ENCODE measurements around the gene CMC4. TPM values are rescaled to one million over a fixed set of nuclear protein-coding genes. Genes with fewer than 3 reads are reported as not detected.

CMC4 gene, protein sequence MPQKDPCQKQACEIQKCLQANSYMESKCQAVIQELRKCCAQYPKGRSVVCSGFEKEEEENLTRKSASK
- 1 to 10 TPM; 4.3 to 6.9 TPM for total RNA-seq
- total RNA-seq = 0 reads per million in 2 donors

DNA sequence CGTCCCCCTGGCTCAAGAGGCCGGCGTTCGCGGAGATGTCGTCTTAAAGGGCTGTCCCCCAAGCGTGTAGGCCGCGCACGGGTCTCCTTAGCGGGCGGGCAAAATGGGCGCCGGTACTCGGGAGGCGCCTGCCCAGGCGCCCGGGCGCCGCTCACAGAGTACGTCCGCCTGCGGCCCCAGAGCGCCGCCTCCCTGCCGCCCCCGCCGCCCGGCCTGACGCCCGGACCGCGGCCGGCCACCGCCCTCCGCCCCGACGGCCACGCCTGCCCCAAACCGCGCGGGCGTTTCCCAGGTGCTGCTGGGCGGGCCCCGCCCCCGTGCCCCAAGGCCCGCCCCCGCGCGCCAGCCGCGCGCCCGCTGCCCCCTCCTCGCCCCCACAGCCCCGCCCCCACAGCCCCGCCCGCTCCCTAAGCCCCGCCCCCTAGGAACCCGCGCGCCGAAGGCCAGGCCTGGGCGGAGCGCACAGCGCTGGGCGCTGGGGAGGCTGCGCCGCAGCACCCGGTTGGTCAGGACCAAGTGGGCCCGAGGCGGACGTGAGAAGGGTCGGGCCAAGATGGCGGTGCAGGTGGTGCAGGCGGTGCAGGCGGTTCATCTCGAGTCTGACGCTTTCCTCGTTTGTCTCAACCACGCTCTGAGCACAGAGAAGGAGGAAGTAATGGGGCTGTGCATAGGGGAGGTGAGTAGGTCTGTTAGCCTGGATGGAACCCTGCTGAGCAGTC lies at the start of gene CMC4, which contains the start of the genes BRCC3 and MTCP1:
CMC4 (minus strand) TSS at position 162 of the 719 bp plus-strand sequence. CDS start 7,113 bp downstream, outside the sequence.
BRCC3 (plus strand) TSS at position 534 of the 719 bp plus-strand sequence; CDS start at position 554, 20 bp downstream.
MTCP1 (minus strand) TSS at position 162 of the 719 bp plus-strand sequence. CDS start 5,126 bp downstream, outside the sequence.
- Mint-ChIP-seq H3K27ac (peak within 1 kb of the TSS; percentile 90), H3K27me3 (no peaks in the 10 kb centered on the region), H3K4me1 (peaks cover 38% of the 10 kb centered on the region), H3K36me3 (ENCODE audit: low read depth) (peaks cover 7% of the 10 kb centered on the region), H3K4me3 (peak within 1 kb of the TSS; percentile 89)
- DNase-seq (peak; percentile 48 to 72 (median 70)), ATAC-seq (peak; percentile 83)
- H3K9me3 ChIP-seq (ENCODE audit: control insufficient read depth, low read length, poor library complexity, severe bottlenecking) = no peaks in the 10 kb centered on the region

GRCh38 chrX:155115174-155115819 lies 44.4 kb upstream of the CMC4 start:
- no peaks in the 10 kb centered on the region for H3K9me3 ChIP-seq (ENCODE audit: control insufficient read depth, low read length, poor library complexity, severe bottlenecking)
- Mint-ChIP-seq H3K4me3 (no peak overlapping the region), H3K4me1 (no peaks in the 10 kb centered on the region), H3K27me3 (no peaks in the 10 kb centered on the region), H3K36me3 (ENCODE audit: low read depth) (peaks cover 8% of the 10 kb centered on the region), H3K27ac (no peak overlapping the region)
- ATAC-seq (no peak), DNase-seq (no peak)

- Mint-ChIP-seq H3K4me1 (no peaks in the 10 kb centered on the region), H3K27ac (no peak overlapping the region), H3K36me3 (ENCODE audit: low read depth) (peaks cover 7% of the 10 kb centered on the region), H3K4me3 (no peak overlapping the region), H3K27me3 (no peaks in the 10 kb centered on the region)
- ATAC-seq (no peak), DNase-seq (no peak)
- no peaks in the 10 kb centered on the region for H3K9me3 ChIP-seq (ENCODE audit: control insufficient read depth, low read length, poor library complexity, severe bottlenecking)
Observed at GRCh38 chrX:155113097-155113496, 42.2 kb upstream of the CMC4 start.

DNA sequence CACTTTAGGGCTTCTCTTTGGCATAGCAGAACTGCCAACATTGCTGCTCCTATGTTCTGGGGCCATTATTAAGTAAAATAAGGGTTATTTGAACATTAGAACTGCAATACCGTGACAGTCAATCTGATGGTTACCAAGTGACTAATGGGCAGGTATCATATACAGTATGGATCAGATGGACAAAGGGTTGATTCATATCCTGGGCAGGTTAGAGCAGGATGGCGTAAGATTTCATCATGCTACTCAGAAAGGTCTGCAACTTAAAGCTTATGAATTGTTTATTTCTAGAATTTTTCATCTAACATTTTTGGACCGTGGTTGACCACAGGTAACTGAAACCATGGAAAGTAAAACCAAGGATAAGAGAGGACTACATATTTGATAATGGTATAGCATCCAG lies 41.2 kb upstream of the CMC4 start:
- DNase-seq (no peak), ATAC-seq (no peak)
- H3K9me3 ChIP-seq (ENCODE audit: control insufficient read depth, low read length, poor library complexity, severe bottlenecking) = no peaks in the 10 kb centered on the region
- Mint-ChIP-seq H3K36me3 (ENCODE audit: low read depth) (peaks cover 7% of the 10 kb centered on the region), H3K4me3 (no peak overlapping the region), H3K4me1 (no peaks in the 10 kb centered on the region), H3K27me3 (no peaks in the 10 kb centered on the region), H3K27ac (no peak overlapping the region)

DNA sequence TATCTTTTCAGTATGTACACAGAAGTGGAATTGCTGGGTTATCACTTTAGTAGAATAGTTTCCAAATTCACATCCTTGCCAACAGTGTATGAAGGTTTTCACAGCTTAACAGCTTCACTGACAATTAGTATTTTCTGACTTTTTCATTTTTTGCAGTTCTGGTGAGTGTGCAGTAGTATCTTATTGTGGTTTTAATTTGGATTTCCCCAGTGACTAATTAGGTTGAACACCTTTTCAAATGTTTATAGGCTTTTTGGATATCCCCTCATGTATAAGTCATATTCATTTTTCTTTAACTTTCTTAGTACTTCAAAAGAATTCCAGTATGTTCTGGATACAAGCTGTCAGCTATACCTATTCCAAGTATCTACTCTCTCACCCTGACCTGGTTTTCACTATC lies 37.5 kb upstream of the CMC4 start:
- peaks cover 7% of the 10 kb centered on the region for H3K36me3 Mint-ChIP-seq (ENCODE audit: low read depth)
- H3K27ac Mint-ChIP-seq = no peak overlapping the region
- ATAC-seq (no peak), DNase-seq (no peak)
- peaks cover 3% of the 10 kb centered on the region for H3K4me1 Mint-ChIP-seq
- H3K4me3 Mint-ChIP-seq = no peak overlapping the region
- no peaks in the 10 kb centered on the region for H3K27me3 Mint-ChIP-seq
- H3K9me3 ChIP-seq (ENCODE audit: control insufficient read depth, low read length, poor library complexity, severe bottlenecking) = no peaks in the 10 kb centered on the region

DNA sequence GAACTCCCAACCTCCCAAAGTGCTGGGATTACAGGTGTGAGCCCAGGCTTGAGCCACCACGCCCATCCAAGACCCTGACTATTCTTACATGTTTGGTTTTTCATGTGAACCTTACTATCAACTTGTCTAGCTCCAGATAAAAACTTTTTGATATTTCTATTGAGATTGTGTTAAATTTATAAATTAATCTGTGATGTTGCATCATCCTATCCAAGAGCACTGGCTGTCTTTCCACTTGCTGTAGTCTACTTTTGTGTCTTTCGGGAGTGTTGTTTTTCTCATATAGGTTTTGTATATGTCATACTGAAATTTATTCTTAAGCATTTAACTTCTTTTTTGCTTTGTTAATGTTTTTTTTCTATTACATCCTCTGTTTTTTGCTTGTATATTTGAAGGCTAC lies 35.0 kb upstream of the CMC4 start:
- H3K36me3 Mint-ChIP-seq (ENCODE audit: low read depth) = peaks cover 2% of the 10 kb centered on the region
- H3K27ac Mint-ChIP-seq = peak overlapping the region; percentile 21
- no peaks in the 10 kb centered on the region for H3K9me3 ChIP-seq (ENCODE audit: control insufficient read depth, low read length, poor library complexity, severe bottlenecking)
- no peaks in the 10 kb centered on the region for H3K27me3 Mint-ChIP-seq
- H3K4me1 Mint-ChIP-seq = peaks cover 3% of the 10 kb centered on the region
- DNase-seq (no peak), ATAC-seq (no peak)
- H3K4me3 Mint-ChIP-seq = no peak overlapping the region

GRCh38 chrX:155094468-155095061 lies 23.6 kb upstream of the CMC4 start:
- H3K4me3 Mint-ChIP-seq = no peak overlapping the region
- H3K36me3 Mint-ChIP-seq (ENCODE audit: low read depth) = no peaks in the 10 kb centered on the region
- no peaks in the 10 kb centered on the region for H3K27me3 Mint-ChIP-seq
- ATAC-seq = peak; percentile 80
- H3K4me1 Mint-ChIP-seq = peaks cover 4% of the 10 kb centered on the region
- no peaks in the 10 kb centered on the region for H3K9me3 ChIP-seq (ENCODE audit: control insufficient read depth, low read length, poor library complexity, severe bottlenecking)
- no peak for DNase-seq
- no peak overlapping the region for H3K27ac Mint-ChIP-seq

DNA sequence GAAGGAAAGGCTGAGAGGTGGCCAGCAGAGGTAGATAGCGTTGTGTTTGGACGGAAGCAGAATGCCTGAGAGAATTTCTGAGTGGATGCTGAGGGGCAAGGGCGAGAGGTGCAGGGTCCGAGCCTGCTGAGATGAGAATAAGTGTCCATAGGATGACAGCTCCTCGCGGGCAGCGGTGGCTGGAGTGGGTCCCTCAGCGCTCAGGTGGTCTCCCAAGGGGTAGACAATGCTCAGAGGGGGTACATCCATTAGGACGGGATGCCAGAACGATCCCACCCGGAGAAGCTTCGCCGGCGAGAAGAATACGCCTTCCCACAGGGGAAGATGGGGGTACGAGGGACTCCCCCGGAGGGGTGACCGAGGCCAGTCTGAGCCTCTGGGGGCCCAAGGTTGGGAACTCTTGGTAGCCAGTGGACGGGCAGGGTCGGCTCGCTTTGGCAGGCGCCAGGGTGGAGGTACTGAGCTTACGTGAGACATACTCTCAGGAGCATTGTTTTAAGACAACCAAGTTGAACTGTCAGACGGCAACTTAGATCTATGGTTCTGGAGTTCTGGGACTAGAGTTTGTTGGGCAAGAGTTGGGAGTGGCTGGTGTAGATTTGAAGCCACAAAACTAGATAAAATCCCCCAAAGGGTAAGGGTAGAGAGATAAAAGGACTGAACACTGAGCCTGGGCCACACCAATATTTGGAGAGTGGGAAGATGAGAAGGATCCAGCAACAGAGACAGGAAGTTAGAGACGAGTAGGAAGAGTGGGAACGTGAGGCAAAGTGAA lies 16.2 kb upstream of the CMC4 start:
- Mint-ChIP-seq H3K27ac (no peak overlapping the region), H3K4me3 (no peak overlapping the region), H3K36me3 (ENCODE audit: low read depth) (no peaks in the 10 kb centered on the region), H3K4me1 (peaks cover 8% of the 10 kb centered on the region), H3K27me3 (no peaks in the 10 kb centered on the region)
- ATAC-seq (no peak), DNase-seq (no peak)
- no peaks in the 10 kb centered on the region for H3K9me3 ChIP-seq (ENCODE audit: control insufficient read depth, low read length, poor library complexity, severe bottlenecking)

DNA sequence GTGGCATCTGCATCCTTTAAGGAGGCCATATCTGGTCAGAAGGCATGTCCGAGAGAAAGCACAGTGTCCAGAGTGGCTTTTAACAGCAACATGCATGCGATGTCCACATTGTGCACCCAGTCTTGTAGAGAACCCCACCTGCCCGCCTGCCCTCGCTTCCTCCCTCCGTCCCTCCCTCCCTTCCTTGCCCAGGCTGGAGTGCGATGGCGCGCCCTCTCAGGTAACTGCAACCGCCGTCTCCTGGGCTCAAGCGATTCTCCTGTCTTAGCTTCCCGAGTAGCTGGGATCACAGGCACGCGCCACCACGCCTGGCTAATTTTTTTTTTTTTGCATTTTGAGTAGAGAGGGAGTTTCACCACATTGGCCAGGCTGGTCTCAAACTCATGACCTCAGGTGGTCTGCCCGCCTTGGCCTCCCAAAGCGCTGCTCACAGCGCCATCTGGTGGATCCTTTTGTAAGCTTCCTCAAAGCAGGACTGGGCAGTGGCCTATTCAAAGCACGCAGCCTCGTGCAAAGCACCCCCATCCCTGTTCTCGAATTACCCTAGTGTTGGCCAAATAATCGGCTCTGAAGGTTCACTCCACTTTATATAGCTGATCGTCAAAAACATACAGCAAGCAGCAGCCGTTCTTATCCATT lies 15.4 kb upstream of the CMC4 start:
- H3K4me1 Mint-ChIP-seq = peaks cover 8% of the 10 kb centered on the region
- DNase-seq = peak; percentile 8 to 27 (median 15)
- H3K27ac Mint-ChIP-seq = no peak overlapping the region
- H3K27me3 Mint-ChIP-seq = no peaks in the 10 kb centered on the region
- no peaks in the 10 kb centered on the region for H3K36me3 Mint-ChIP-seq (ENCODE audit: low read depth)
- peak; percentile 48 for ATAC-seq
- H3K9me3 ChIP-seq (ENCODE audit: control insufficient read depth, low read length, poor library complexity, severe bottlenecking) = no peaks in the 10 kb centered on the region
- H3K4me3 Mint-ChIP-seq = no peak overlapping the region

DNA sequence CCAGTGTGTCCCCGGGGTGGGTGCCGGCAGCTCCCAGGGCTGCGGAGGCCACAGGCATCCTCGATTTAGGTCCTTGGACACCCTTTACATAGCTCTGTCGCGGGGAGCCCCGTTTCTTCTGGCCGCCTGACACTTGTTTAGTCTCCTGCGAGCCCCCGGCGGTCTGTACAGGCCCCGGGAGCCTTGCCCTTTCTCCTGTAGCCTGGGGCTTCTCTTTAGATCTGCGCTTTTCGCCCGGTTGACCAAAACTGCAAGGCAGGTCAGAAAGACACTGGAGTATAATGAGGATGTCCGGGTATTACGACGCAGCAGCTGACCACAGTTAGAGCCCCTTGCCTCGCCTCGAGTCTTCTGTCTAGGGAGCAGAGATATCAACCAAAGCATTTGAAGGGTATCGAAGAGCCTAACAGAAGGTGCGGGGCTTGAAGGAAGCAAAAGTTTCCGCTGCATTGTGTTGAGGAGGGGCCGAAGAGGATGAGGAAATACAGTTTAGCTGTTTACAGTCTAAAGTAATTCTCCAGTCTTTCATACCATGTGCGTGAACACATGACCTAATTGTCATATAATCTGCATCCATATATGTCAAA lies 851 bp upstream of the CMC4 start:
- Mint-ChIP-seq H3K27ac (peak overlapping the region; percentile 90), H3K4me1 (peaks cover 38% of the 10 kb centered on the region), H3K27me3 (no peaks in the 10 kb centered on the region), H3K36me3 (ENCODE audit: low read depth) (peaks cover 7% of the 10 kb centered on the region), H3K4me3 (peak overlapping the region; percentile 89)
- no peaks in the 10 kb centered on the region for H3K9me3 ChIP-seq (ENCODE audit: control insufficient read depth, low read length, poor library complexity, severe bottlenecking)
- ATAC-seq (peak; percentile 8), DNase-seq (no peak)

GRCh38 chrX:155070663-155070974 lies 317 bp downstream of the CMC4 start:
- Mint-ChIP-seq H3K27ac (peak overlapping the region; percentile 90), H3K4me1 (peaks cover 38% of the 10 kb centered on the region), H3K27me3 (no peaks in the 10 kb centered on the region), H3K36me3 (ENCODE audit: low read depth) (peaks cover 7% of the 10 kb centered on the region), H3K4me3 (peak overlapping the region; percentile 81)
- ATAC-seq (no peak), DNase-seq (no peak)
- no peaks in the 10 kb centered on the region for H3K9me3 ChIP-seq (ENCODE audit: control insufficient read depth, low read length, poor library complexity, severe bottlenecking)

DNA sequence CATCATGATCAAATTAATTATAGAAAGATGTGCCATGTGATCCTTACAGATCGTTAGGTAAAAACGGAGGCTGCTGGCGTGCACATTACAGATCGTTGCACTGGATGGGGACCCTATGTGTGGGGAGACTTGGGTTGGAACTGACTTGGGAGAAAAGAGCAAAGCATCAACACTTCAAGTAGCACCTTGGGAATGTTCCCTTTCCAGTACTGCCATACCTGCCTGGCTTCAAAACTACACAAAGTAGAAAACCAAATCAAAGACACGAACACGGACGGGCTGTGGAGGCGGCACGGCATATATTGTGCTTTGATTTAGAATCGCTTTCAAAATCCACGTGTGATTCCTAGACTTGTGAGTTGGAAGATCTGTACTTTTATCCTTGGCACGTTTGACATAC lies 898 bp downstream of the CMC4 start:
- Mint-ChIP-seq H3K27me3 (no peaks in the 10 kb centered on the region), H3K36me3 (ENCODE audit: low read depth) (peaks cover 4% of the 10 kb centered on the region), H3K4me1 (peaks cover 33% of the 10 kb centered on the region), H3K4me3 (peak overlapping the region; percentile 81), H3K27ac (peak overlapping the region; percentile 90)
- no peaks in the 10 kb centered on the region for H3K9me3 ChIP-seq (ENCODE audit: control insufficient read depth, low read length, poor library complexity, severe bottlenecking)
- DNase-seq = no peak
- no peak for ATAC-seq
